Measurements from ENCODE around the gene CREB5. TPM values are rescaled to one million over a fixed set of nuclear protein-coding genes. Genes with fewer than 3 reads are reported as not detected.

The CREB5 gene
- total RNA-seq, 2 experiments from 2014 or later: 0.19 to 0.22 TPM

DNA sequence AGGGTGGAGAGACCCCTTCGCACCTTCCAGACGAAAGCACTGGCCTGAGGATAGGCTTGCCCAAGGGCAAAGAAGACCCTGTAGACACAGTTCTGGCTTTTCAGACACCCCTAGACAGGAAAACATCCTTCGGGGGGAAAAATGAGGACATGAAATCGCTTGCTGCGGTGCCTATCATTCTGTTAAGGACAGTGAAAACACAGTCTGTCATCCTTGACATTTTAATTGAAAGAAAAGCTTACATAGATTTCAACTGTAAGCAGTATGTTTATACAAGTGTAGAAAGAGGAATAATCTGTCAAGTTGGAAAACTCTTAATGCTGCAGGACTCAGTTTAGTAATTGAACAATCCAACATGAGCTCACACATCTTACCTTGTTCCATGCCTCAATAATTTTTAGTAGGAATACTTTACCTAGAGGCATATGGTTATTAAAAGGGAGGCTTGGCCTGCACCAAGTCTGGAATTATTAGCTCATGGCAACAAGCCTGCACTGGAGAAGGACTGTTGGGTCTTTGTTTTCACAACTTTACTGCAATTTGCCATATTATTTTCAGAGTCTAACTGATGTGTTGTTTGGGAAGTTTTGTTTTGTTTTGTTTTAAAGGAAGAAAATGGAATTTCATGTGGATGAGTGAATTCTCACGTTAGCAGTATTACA, 302.3 kb downstream of the CREB5 start:
- no peaks in the 10 kb centered on the region for H3K27me3 Mint-ChIP-seq

GRCh38 chr7:28717445-28718054, 305.2 kb downstream of the CREB5 start:
- ATAC-seq (ENCODE audit: poor library complexity) (no peak), DNase-seq (no peak)
- Mint-ChIP-seq H3K27ac (no peak overlapping the region), H3K27me3 (peaks cover 5% of the 10 kb centered on the region), H3K4me3 (no peak overlapping the region), H3K36me3 (ENCODE audit: low read depth) (no peaks in the 10 kb centered on the region), H3K4me1 (ENCODE audit: low read depth) (no peaks in the 10 kb centered on the region), H3K9me3 (no peaks in the 10 kb centered on the region)
- Histone ChIP-seq H3K9me3 (ENCODE audit: control insufficient read depth in 1 of 2, insufficient read depth in 1 of 2, low read length in 2 of 2) (no peaks in the 10 kb centered on the region), H3K27me3 (ENCODE audit: control insufficient read depth in 1 of 2, insufficient read depth in 2 of 2, low read length in 2 of 2) (no peaks in the 10 kb centered on the region), H3K36me3 (ENCODE audit: insufficient read depth, low read length) (no peaks in the 10 kb centered on the region), H3K27ac (ENCODE audit: low read depth in 1 of 2, low read length in 2 of 2) (no peak overlapping the region), H3K4me1 (ENCODE audit: insufficient read depth, low read length) (no peaks in the 10 kb centered on the region), H3K4me3 (ENCODE audit: low read length) (no peak overlapping the region)
- POLR2A ChIA-PET: no interaction called here
- CTCF ChIA-PET: no interaction called here
- no peak for TF ChIP-seq CTCF (IDR thresholded peaks at IDR 0.05)
- intact Hi-C loops (cut with DNase I, micrococcal nuclease): no loop called here

More for the DNA sequence above, 302.3 kb downstream of the CREB5 start:
- no peaks in the 10 kb centered on the region for H3K9me3 Mint-ChIP-seq
- no peak for ATAC-seq (ENCODE audit: poor library complexity)
- Histone ChIP-seq H3K27me3 (ENCODE audit: control insufficient read depth in 1 of 2, insufficient read depth in 2 of 2, low read length in 2 of 2) (no peaks in the 10 kb centered on the region), H3K9me3 (ENCODE audit: control insufficient read depth in 1 of 2, insufficient read depth in 1 of 2, low read length in 2 of 2) (no peaks in the 10 kb centered on the region), H3K4me3 (ENCODE audit: low read length) (no peak overlapping the region), H3K27ac (ENCODE audit: low read depth in 1 of 2, low read length in 2 of 2) (no peak overlapping the region), H3K36me3 (ENCODE audit: insufficient read depth, low read length) (no peaks in the 10 kb centered on the region), H3K4me1 (ENCODE audit: insufficient read depth, low read length) (no peaks in the 10 kb centered on the region)
- TF ChIP-seq CTCF (IDR thresholded peaks at IDR 0.05): no peak
- POLR2A ChIA-PET: no interaction called here
- no peaks in the 10 kb centered on the region for H3K4me1 Mint-ChIP-seq (ENCODE audit: low read depth)
- no peak overlapping the region for H3K27ac Mint-ChIP-seq
- DNase-seq: no peak
- H3K36me3 Mint-ChIP-seq (ENCODE audit: low read depth): no peaks in the 10 kb centered on the region
- CTCF ChIA-PET: no interaction called here
- H3K4me3 Mint-ChIP-seq: no peak overlapping the region
- intact Hi-C loops (cut with DNase I, micrococcal nuclease): no loop called here

DNA sequence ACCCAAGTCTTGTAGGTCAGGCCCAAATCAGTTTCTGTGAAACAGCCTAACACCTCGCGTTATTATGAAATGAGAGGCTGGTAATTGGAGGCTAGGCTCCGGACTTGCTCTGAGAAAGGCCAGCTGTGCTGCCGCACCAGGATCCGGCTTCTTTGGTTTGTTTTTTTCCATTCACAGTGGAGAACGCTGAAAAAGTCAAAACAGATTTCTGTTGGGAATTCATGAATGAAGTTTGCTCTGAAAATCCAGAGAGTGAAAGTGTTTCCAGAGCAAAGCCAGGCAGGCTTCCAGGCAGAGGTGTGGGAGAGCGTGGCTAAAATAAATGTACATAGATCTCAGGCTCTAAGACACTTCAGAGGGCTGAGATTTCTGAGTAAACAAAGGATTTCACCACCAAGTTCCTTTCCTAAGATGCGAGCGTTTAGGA, 305.8 kb downstream of the CREB5 start:
- Histone ChIP-seq H3K27ac (ENCODE audit: low read depth in 1 of 2, low read length in 2 of 2) (no peak overlapping the region), H3K4me1 (ENCODE audit: insufficient read depth, low read length) (no peaks in the 10 kb centered on the region), H3K9me3 (ENCODE audit: control insufficient read depth in 1 of 2, insufficient read depth in 1 of 2, low read length in 2 of 2) (no peaks in the 10 kb centered on the region), H3K36me3 (ENCODE audit: insufficient read depth, low read length) (no peaks in the 10 kb centered on the region), H3K27me3 (ENCODE audit: control insufficient read depth in 1 of 2, insufficient read depth in 2 of 2, low read length in 2 of 2) (no peaks in the 10 kb centered on the region), H3K4me3 (ENCODE audit: low read length) (no peak overlapping the region)
- TF ChIP-seq CTCF (IDR thresholded peaks at IDR 0.05): no peak
- POLR2A ChIA-PET: no interaction called here
- CTCF ChIA-PET: no interaction called here
- Mint-ChIP-seq H3K27me3 (peaks cover 5% of the 10 kb centered on the region), H3K36me3 (ENCODE audit: low read depth) (no peaks in the 10 kb centered on the region), H3K9me3 (no peaks in the 10 kb centered on the region), H3K27ac (no peak overlapping the region), H3K4me1 (ENCODE audit: low read depth) (no peaks in the 10 kb centered on the region), H3K4me3 (no peak overlapping the region)
- DNase-seq (no peak), ATAC-seq (ENCODE audit: poor library complexity) (no peak)
- intact Hi-C loops (cut with DNase I, micrococcal nuclease): no loop called here
